NCI-H2029 (cell line): ENCODE results near the gene SLC6A19.

Source experiments
- DNase-seq: peaks from one replicate; lab custom pipeline; 2025; lab: John Stamatoyannopoulos, UW

SLC6A19 gene

GRCh38 chr5:1180841-1181271 lies 20.5 kb upstream of the SLC6A19 start:
- no peak for DNase-seq

GRCh38 chr5:1181451-1182359 lies 19.7 kb upstream of the SLC6A19 start:
- no peak for DNase-seq

GRCh38 chr5:1182360-1182632 lies 19.1 kb upstream of the SLC6A19 start:
- DNase-seq: no peak

GRCh38 chr5:1182633-1183423 lies 18.6 kb upstream of the SLC6A19 start:
- no peak for DNase-seq

- no peak for DNase-seq
These were observed 17.8 kb upstream of the SLC6A19 start for GRCh38 chr5:1183424-1184162.

GRCh38 chr5:1184163-1184470 lies 17.3 kb upstream of the SLC6A19 start:
- no peak for DNase-seq

GRCh38 chr5:1184481-1184880 lies 16.9 kb upstream of the SLC6A19 start:
- no peak for DNase-seq

- DNase-seq: no peak
These were observed 16.3 kb upstream of the SLC6A19 start for GRCh38 chr5:1185038-1185627.

GRCh38 chr5:1185629-1186350 lies 15.6 kb upstream of the SLC6A19 start:
- DNase-seq: no peak

- no peak for DNase-seq
These were observed 14.8 kb upstream of the SLC6A19 start for GRCh38 chr5:1186351-1187233.

GRCh38 chr5:1187234-1187949 lies 14.0 kb upstream of the SLC6A19 start:
- no peak for DNase-seq

GRCh38 chr5:1187950-1188334 lies 13.5 kb upstream of the SLC6A19 start:
- no peak for DNase-seq

GRCh38 chr5:1188464-1188863 lies 12.9 kb upstream of the SLC6A19 start:
- no peak for DNase-seq

GRCh38 chr5:1189269-1189668 lies 12.1 kb upstream of the SLC6A19 start:
- DNase-seq: no peak

GRCh38 chr5:1190278-1190677 lies 11.1 kb upstream of the SLC6A19 start:
- DNase-seq: no peak

GRCh38 chr5:1190837-1191239 lies 10.6 kb upstream of the SLC6A19 start:
- no peak for DNase-seq

- no peak for DNase-seq
These were observed 8.3 kb upstream of the SLC6A19 start for GRCh38 chr5:1192971-1193590.

- no peak for DNase-seq
These were observed 7.8 kb upstream of the SLC6A19 start for GRCh38 chr5:1193591-1193985.

GRCh38 chr5:1194378-1194777 lies 7.0 kb upstream of the SLC6A19 start:
- no peak for DNase-seq

GRCh38 chr5:1195439-1195838 lies 6.0 kb upstream of the SLC6A19 start:
- DNase-seq: no peak
